HG02759 (cell line): ENCODE results near the gene PCNX2.
A peak's percentile ranks its signal among the peaks of the same experiment; 100 is the strongest.
"Not testable (repeated sequence)": the region's sequence is repeated elsewhere in the genome, so short reads cannot be mapped to it uniquely, and the experiment has no call there.

ENCODE experiments used
- ATAC-seq: cut with Tn5 transposase; IDR thresholded peaks from one replicate; pipeline ENCODE4 v1.9.1; 2021; ENCODE audit warnings: mild to moderate bottlenecking, moderate library complexity; ENCODE audit not compliant: unreplicated experiment

PCNX2 gene

DNA sequence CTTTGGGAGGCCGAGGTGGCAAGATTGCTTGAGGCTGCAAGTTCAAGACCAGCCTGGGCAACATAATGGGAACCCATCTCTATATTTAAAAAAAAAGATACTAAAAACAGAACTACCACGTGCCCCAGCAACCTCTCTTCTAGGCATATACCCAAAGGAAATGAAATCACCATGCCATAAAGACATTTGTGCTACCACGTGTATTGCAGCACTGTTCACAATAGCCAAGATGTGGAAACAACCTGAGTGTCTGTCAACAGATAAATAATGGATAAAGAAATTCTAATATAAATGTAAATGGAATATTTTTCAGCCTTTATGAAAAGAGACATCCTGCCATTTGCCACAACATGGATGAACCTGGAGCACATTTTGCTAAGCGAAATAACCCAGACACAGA is 128.6 kb downstream of the PCNX2 start:
- no peak for ATAC-seq

DNA sequence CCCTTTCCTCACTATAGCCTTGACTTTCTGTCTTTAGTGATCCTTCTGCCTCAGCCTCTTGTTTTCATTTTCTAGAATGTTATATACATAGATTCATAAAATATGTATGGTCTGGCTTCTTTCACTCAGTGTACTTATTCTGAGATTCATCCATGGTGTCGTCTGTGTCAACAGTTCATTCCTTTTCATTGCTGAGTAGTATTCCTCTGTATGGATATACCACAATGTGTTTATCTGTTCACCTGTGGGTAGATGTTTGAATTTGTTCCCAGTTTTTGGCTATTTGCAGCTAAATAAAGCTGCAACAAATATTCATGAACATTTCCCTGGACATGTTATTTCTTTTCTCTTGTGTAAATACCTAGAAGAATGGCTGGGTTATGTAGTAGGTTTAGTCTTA is 131.8 kb downstream of the PCNX2 start:
- no peak for ATAC-seq

DNA sequence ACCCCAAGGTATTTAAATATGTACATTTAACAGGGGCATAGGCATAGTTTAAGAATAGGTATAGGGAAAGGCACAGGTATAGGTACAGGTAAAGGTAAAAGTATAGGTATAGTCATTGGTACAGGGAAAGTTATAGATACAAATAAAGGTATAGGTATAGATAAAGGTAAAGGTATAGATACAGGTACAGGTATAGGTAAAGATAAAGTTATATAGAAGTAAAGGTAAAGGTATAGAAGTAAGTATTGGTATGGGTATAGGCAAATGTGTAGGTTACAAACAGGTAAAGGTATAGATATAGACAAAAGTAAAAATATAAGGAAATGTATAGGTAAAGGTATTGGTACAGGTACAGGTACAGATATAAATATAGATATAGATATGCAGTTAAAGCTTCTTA is 137.2 kb downstream of the PCNX2 start:
- no peak for ATAC-seq

DNA sequence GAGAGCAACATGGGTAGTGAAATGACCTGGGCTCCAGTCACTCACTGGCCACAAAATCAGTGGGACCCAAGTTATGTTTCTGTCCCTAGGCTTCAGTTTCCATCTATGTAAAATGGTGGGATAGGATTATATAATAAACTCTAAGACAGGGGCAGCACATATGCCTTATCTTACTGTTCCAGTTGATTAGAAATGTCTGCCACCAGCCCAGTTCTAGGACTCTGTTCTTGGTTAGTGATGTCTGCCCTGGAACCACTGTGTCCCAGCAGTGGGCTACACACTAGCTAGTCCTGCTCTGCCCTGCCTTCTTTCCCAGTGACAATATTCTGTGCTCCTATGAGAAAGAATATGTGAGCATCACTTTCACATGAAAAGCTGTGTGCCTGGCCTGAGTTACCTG is 138.3 kb downstream of the PCNX2 start:
- ATAC-seq: no peak

DNA sequence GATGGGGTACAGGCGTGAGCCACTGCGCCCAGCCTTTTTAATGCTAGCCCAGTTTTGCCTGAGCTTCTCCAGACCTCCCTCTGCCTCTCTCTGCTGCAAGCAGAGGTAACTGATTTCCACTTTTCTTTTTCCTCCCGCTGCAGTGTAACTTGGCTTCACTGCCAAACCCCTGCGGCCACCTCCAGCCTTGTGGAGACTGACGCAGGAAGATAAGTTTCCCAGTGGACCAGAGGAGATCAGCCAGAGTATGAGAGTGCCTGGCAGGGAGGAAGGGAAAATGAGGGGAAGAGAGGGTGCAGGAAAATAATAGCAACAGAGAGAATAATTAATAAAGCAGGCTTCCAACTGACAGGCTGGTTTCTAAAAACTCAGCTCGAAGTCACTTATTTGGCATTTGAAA is 143.7 kb downstream of the PCNX2 start:
- ATAC-seq: no peak

DNA sequence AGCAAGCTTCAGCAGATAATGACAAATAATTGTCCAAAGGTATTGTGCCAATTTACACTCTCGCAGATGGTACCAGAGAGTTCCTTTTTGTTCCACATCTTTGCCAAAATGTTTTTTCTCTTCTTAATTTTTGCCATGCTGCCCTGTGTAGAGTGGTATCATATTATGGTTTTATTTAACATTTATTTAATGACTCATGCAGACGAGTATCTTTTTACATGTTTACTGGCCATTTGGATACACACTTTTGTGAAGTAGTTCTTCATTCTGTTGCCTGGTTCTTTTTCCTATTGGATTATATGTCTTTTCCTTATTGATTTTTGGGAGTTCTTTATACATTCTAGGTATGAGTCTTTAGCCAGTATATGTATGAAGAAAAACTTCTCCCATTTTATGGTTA is 151.1 kb downstream of the PCNX2 start:
- ATAC-seq: no peak

DNA sequence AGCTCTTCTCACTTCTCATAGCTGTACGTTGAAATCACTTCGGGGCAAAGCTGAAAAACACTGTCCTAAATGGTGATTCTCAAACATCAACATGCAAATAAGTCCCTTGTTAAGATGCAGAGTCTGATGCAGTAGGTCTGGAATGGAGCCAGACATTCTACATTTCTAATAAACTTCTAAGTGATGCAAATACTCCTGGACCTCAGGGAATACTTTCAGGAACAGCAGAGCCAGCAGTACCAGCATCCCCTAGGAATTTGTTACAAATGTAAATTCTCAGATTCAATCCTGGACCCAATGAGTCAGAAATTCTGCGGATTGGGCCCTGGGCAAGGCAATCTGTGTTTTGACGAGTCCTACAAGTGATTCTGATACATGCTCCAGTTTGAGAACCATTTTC is 152.3 kb downstream of the PCNX2 start:
- ATAC-seq: no peak

DNA sequence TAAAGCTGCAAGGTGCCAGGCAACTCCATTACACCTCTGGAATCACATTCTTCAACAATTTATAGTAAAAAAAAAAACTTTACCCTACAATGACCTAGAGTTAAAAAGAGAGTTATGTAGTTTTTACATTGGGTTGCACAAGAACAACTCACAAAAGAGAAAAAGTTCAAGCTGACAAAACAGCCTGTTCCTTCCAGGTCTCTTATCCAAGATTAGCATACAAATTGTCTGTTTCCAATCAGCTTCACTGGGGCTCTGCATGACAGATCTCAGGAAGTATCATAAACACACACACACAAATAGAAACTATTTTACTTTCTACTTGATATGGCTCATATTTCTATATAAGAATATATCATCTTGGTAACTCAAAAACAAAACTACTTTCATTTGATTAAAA is 154.6 kb downstream of the PCNX2 start:
- ATAC-seq: no peak

DNA sequence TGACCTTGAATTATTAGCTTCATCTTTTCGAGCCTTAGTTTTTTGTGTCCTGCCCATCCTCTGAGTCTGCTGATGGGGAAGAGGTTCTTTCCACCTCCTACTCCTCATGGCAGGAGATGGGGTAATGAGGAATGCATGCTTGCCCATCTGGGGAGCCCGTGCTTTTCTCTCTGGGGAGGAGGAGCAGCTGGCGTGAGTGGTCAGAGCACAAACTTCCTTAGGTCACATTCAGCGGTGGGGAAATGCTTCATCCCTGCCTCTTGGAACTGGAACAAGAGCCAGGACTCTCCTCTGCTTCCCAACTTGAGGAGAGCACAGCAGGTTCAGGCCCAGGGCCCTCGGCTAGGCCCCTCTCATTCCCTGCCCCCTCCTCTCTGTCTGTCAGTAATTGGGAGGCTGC is 155.0 kb downstream of the PCNX2 start:
- ATAC-seq: no peak

DNA sequence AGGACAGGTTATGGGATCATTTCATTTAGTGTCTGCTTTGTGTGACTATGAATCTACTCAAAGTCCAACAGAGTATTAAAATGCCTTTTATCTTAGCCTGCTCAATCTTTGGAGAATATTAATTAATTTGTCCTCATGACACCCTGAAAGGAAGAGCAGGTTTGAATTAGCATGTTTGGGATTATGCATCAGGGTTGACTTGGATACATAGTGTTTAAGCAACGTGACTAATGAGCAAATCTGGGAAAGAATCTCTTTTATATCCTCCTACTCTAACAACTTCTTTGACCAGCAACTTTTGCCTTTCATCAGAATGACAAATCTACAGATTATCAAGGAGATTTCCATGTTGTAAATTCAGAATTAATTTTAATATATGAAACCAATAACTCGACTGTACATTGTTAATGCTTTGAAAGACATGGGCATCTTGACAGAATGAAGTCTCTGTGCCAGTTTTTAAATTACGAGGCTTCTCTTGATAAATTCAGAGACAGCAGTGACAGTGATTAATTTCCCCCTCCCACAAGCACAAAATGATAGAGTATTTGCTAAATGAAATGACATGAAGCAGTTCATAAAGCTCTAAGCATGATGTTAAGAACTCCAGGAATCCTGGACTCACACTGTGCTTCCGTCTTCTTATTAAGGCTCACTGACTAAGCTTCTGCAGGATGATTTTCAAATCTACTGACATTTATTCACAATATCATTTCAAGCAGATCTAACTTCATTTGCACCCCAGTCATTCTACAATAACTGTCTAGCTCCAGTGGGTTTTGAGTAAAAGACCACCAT is 156.5 kb downstream of the PCNX2 start:
- ATAC-seq: no peak

DNA sequence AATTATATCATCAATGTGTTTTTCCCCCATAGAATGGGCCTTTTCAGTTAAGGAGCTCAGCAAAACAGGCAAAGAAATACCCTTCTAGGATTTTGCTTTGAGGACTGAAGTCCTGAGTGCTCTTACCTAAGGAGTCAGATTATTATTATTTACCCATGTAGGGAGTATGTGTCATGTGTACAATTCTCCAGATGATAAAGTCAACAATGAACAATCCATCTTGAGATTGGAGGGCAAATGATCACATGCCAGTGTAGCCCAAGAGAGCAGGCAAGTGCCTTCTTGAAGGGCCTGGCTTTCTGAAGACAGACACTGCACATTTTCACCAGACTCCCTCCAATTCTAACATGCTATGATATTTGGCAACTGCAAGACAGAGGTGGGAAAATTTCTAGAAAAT is 159.7 kb downstream of the PCNX2 start:
- ATAC-seq: no peak

DNA sequence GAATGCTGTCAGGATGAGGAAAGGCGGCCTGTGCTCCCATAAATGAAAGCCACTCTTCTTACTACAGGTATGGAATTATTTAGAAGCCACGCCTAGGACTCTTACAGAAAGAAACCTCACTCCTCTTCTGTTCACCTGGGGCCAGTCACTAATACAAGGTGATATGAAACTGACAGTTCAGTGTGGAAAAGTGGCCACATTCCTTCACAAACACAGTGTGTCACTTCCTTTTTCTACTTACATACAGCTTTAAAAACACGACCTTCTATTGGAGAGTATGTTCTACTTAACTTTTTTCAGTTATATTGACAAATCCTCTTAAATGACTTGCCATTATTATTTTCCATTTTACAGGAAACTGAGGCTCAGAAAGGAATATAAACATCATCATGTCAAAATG is 163.1 kb downstream of the PCNX2 start:
- ATAC-seq: no peak

DNA sequence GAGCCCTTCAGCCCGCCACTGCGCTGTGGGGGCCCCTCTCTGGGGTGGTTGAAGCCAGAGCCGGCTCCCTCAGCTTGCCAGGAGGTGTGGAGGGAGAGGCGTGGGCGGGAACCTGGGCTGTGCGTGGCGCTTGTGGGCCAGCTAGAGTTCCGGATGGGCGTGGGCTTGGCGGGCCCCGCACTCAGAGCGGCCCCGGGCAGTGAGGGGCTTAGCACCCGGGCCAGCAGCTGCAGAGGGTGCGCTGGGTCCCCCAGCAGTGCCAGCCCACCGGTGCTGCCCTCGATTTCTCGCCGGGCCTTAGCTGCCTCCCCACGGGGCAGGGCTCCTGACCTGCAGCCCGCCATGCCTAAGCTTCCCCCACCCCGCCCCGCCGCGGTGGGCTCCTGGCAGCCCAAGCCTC is 166.5 kb downstream of the PCNX2 start:
- ATAC-seq: not testable (repeated sequence)

DNA sequence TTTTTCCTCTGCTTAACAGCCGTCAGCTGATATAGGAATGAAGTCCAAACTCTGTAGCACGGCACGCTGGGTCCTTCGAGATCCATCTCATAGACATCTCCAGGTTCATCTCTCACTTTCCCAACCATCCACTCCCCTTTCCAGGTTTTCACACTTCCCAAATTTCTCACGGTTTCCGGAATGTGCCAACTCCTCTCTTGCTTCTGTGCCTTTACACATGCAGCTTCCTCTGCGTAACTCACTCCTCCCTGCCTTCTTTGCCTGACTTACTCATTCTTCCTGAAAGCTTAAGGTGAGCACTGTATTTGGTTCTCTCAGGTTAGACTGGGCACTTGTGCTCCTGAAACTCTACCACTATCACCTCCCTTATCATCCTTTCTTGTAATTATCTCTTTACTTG is 168.4 kb downstream of the PCNX2 start:
- ATAC-seq: no peak

DNA sequence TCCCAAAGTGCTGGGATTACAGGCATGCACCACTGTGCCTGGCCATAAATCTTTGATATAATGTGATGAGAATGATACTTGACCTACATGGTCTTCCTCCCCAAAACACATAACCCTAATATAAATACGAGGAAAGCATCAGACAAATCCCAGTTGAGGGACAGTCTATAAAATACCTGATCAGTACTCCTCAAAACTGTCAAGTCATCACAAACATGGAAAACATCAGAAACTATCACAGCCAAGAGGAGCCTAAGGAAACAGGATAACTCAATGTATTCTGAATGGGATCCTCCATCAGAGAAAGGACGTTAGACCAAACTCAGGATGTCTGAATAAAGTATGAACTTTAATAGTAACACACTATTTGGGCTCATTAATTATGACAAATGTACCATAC is 172.7 kb downstream of the PCNX2 start:
- no peak for ATAC-seq

DNA sequence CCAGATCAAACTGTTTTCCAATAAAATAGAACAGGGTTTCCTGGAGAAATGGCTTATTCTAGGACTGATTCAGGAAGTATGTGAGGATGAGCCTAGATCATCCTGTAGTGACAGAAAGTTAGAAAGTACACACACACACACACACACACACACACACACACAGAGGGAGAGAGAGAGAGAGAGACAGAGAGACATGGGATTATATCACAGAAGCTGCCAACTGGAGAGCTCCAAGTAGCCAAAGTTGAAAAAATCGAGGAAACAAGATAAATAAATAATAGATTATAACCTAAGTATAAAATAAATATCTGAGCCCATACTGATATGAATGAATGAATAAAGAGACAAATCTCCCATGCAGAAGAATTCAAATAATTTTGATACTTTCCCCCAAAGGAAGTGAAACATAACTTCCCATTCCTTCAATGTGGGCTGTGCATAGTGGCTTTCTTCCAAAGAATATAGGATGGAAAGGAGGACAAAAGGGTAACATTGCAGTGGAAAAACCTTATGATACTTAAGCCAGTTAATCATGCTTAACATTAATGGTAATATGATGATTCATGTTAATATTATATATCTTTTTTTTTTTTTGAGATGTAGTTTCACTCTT is 173.5 kb downstream of the PCNX2 start:
- no peak for ATAC-seq

DNA sequence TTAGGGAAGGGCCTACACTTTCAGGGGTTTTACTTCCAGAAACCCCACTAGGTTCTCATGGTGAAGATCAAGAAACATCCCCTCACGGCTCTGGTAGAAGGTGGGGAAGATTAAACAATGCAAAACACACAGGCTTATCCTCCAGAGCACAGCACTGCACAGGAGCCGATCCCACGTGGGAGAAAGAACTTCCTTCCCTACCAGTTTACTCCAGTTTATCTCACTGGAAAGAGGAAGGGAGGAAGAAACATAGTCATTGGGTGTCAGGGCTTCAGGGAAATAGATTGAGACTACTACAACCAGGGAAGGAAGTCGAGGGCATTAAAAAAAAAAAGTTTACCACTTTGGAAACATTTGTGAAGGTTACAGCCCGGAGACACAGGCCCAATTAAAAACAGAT is 180.7 kb downstream of the PCNX2 start:
- no peak for ATAC-seq

DNA sequence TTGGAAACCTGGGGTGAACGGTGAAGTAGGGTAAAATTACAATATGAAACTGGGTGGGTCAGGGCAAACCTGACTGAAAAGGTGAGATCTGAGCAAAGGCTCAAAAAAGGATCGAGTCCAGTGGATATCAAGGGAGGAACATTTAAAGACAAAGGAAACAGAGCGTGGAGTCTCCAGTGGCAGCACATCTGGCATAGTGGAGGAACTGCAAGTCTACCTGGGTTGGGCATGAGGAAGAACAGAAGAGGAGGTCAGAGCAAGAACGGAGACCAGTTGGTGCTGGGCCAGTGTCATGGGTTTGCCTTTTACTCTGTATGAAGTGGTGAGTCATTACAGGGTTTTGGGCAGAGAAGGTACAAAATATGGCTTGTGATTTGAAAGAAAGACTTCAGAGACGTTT is 181.4 kb downstream of the PCNX2 start:
- no peak for ATAC-seq

DNA sequence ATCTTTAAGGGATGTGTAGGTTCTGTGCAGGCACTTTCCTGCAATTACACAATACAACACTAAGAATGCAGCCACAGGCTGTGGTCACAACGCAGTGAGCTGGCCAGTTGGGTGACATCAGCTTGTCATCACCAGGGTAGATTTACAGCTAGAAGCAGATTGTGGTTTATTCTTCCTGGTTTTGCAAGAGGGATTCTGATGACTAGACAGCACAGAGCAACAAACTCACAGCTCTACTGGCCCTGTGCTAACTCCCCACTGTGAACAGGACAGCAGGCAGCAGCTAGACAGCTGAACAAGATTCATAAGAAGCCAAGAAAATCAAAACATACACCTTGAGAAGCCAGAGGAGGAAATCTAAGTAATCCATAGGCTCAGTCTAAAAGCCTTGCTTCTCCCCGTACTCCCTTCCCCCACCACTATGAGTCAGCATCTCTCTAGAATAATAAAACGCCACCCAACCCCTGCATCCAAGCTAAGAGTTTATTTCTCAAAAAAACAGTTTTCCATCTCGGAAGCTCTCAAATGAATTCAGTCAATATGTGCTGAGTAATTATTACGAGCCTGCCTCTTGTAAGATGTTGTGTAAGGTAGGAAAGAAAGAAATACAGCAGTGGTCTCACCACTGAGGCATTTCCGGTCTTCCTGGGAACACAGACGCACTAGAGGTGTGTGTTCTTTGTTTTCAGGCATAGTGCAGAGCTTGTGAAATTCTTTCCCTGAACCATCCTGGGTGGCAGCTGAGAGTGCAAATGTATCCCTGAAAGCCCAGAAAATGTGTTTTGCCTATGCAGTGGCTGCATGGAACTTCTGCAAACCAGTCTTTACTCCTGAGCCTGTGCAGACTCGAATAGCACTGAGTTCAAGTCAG is 182.3 kb downstream of the PCNX2 start:
- ATAC-seq: peak; percentile 82

DNA sequence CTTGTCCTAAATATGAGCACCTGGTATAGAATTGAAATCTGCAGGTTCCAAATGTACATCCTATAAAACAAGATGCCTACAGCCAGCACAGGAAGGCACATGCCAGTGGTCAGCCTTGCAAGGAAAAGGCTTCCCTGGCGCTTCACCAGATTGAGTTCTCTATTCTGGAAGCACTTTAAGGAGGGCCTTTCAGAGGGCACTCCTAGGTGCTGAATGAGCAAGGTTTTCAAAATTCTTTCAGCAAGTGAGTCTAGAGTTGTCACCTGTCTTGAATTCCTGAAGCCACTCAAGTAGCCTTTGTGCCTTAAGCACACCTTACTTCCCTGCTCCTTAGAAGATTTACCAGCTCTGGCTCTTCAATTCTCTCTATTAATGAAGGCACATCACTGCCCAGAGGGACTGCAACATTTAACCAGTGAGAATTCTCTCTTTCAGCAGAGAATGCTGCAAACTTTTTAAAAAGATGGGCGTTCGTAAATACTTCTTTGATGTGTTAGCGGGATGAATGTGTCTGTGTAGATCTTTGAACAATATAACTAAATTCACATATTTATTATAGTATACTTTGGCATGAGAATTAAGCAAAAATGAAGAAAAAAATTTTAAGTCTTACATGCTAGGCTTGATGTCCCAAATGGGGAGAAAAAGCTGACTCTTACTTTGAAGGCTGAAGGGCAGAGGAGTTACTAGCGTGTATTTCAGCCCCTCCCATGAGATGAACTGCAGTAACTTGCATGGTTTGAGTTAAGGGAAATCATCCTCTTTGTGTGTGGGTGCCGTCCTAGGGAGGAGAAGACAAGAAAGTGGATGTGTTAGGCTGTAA is 183.1 kb downstream of the PCNX2 start:
- ATAC-seq: no peak

DNA sequence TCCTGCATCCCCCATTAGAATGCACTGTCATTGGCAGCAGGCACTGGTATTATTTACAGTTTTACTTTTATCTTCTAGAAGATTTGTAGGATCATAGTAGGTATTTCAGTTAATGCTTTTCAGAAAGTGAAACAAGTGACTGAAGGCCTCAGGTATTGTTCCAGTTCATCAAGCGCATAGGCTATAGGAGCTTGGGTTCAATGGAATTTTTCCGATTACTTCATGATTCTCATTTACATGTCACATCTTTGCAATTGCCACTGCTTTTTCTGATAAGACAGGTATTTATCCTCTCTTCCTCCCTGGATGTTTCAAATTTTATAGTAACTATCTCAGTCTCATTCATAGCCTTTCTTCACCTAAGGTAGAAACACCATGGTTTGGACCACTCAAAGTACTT is 183.8 kb downstream of the PCNX2 start:
- ATAC-seq: no peak
